ENCODE results near the gene LYSMD3. TPM values are rescaled to one million over a fixed set of nuclear protein-coding genes. Genes with fewer than 3 reads are reported as not detected.

LYSMD3 gene
- total and polyA plus RNA-seq, 10 of the 15 experiments (the other 5 are each of a cell fraction or from before 2014, with no cell fraction given): 3.9 to 22.5 (median 12.6) TPM

- Histone ChIP-seq H3K4me3 (no peak overlapping the region), H3K36me3 (ENCODE audit: control insufficient read depth in 2 of 2, insufficient read depth in 2 of 2, low read length in 1 of 2) (no peaks in the 10 kb centered on the region), H3K79me2 (ENCODE audit: control insufficient read depth, insufficient read depth, low read length) (no peaks in the 10 kb centered on the region), H3K4me2 (ENCODE audit: control insufficient read depth, insufficient read depth) (no peak overlapping the region), H4K20me1 (ENCODE audit: control insufficient read depth, insufficient read depth) (no peaks in the 10 kb centered on the region), H3K27me3 (replicated peaks in 1 of 2; ENCODE audit: control insufficient read depth in 2 of 2, insufficient read depth in 2 of 2, low read length in 1 of 2) (no peaks in the 10 kb centered on the region; a peak in 1 of 4 replicates), H2AFZ (ENCODE audit: control insufficient read depth, low read depth, low read length) (no peak overlapping the region), H3K4me1 (ENCODE audit: control insufficient read depth, insufficient read depth, low read length) (no peaks in the 10 kb centered on the region), H3K9me3 (replicated peaks; ENCODE audit: control insufficient read depth, insufficient read depth, low read length) (no peaks in the 10 kb centered on the region), H3K27ac (ENCODE audit: control insufficient read depth, insufficient read depth) (no peak overlapping the region), H3K9ac (ENCODE audit: control insufficient read depth, insufficient read depth, low read length) (no peak overlapping the region)
- in situ Hi-C loops (cut with MboI) (no loop called here), intact Hi-C loops (cut with micrococcal nuclease; ENCODE audit: unreplicated experiment) (no loop called here)
- RAD21 ChIA-PET (ENCODE audit: unreplicated experiment): no interaction called here
- DNase-seq (ENCODE audit: low read depth, low spot score) (no peak), ATAC-seq (no peak), FAIRE-seq (no peak)
- no TSS peak for BruUV-seq (replicated peaks)
- SMC1A ChIA-PET (ENCODE audit: uncharacterized antibody, unreplicated experiment): interaction anchor here (0.8 kb wide), 1 partner anchor 241 kb away, joined by 3 read pairs; no protein-coding TSS in a partner anchor
- no peak for TF ChIP-seq HSF1 (IDR thresholded peaks at IDR 0.05; ENCODE audit: low read depth, low read length)
- TF ChIP-seq PML (IDR thresholded peaks at IDR 0.05; ENCODE audit: low read length): no peak
- TF ChIP-seq ZBTB33 (IDR thresholded peaks at IDR 0.05): no peak
- no peak for TF ChIP-seq ATF7 (IDR thresholded peaks at IDR 0.05; ENCODE audit: low read depth)
- no peak for TF ChIP-seq PAX5 (IDR thresholded peaks at IDR 0.05; ENCODE audit: borderline replicate concordance, low read depth, low read length)
- no peak for TF ChIP-seq DPF2 (IDR thresholded peaks at IDR 0.05)
- no peak for TF ChIP-seq ZNF217 (IDR thresholded peaks at IDR 0.05)
- no peak for TF ChIP-seq BMI1 (IDR thresholded peaks at IDR 0.05; ENCODE audit: borderline replicate concordance)
- WGBS (ENCODE audit: insufficient coverage, insufficient replicate concordance, low lambda C conversion rate, missing lambda C conversion rate): 25% methylated on average over 4 of the region's 4 CpGs
- POLR2A ChIA-PET: no interaction called here
- CTCF ChIA-PET: interaction anchor here (0.8 to 1.5 kb wide), 3 partner anchors 13 to 110 kb away, joined by 3 to 6 read pairs (median 3); no protein-coding TSS in a partner anchor
Measured at GRCh38 chr5:90542827-90543519, 13.6 kb upstream of the LYSMD3 start.
